Ovary (tissue), 3 donors: ENCODE data around the gene KDM6A.

Experiments used
- EP300 ChIP-seq: sonication (generic); formaldehyde crosslinking; IDR thresholded peaks from one replicate; pipeline ENCODE4 v1.6.1; 2017; ENCODE audit warnings: antibody characterized with exemption
- POLR2A ChIP-seq: fragments of 450-650 bp; IDR thresholded peaks from one replicate; pipeline ENCODE4 v1.6.1; 2017; ENCODE audit warnings: antibody characterized with exemption, mild to moderate bottlenecking, moderate library complexity
- TF ChIP-seq, protein P1 (sequence below), 3 donors: fragments of 450-650 bp in 2 of 3; fragments of 200-600 bp in 1 of 3; IDR thresholded peaks; one replicate each; pipeline versions ENCODE4 v1.5.1 to v1.8.0; 2016 to 2022; ENCODE audit warnings: antibody characterized with exemption in 3 of 3, mild to moderate bottlenecking in 1 of 3
- donor health status: DM: no; HTN: no; CAD: no.

DNA sequence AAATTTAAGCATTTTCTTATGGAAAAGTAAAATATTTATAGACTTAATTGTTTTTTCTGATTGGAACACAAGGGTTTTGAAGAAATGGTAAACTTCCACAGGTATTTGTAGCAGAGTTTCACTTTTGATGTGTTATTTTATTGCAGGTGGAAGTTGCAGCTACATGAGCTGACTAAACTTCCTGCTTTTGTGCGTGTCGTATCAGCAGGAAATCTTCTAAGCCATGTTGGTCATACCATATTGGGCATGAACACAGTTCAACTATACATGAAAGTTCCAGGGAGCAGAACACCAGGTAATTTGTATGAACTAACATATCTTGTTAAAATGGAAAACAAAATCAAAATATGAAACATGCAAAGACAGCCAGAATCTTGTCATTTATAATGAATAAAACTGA, 210.3 kb downstream of the KDM6A start:
- TF ChIP-seq, protein P1, sequence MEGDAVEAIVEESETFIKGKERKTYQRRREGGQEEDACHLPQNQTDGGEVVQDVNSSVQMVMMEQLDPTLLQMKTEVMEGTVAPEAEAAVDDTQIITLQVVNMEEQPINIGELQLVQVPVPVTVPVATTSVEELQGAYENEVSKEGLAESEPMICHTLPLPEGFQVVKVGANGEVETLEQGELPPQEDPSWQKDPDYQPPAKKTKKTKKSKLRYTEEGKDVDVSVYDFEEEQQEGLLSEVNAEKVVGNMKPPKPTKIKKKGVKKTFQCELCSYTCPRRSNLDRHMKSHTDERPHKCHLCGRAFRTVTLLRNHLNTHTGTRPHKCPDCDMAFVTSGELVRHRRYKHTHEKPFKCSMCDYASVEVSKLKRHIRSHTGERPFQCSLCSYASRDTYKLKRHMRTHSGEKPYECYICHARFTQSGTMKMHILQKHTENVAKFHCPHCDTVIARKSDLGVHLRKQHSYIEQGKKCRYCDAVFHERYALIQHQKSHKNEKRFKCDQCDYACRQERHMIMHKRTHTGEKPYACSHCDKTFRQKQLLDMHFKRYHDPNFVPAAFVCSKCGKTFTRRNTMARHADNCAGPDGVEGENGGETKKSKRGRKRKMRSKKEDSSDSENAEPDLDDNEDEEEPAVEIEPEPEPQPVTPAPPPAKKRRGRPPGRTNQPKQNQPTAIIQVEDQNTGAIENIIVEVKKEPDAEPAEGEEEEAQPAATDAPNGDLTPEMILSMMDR (IDR thresholded peaks at IDR 0.05) = no peak
- no peak for TF ChIP-seq POLR2A
- no peak for TF ChIP-seq EP300
